GM12875 (cell line): Measurements from ENCODE around the gene PRKCA.
"Not testable (repeated sequence)": the region's sequence is repeated elsewhere in the genome, so short reads cannot be mapped to it uniquely, and the experiment has no call there.

ENCODE experiments used
- H3K4me3 ChIP-seq: one replicate; pipeline ENCODE4 v1.5.1; 2011; ENCODE audit warnings: low read depth, low read length, control low read depth
- TF ChIP-seq, protein P1 (sequence below): IDR thresholded peaks from 2 replicates; pipeline ENCODE4 v1.5.1; 2011; ENCODE audit warnings: low read depth, mild to moderate bottlenecking, control low read depth, inconsistent platforms, low read length, moderate library complexity, borderline replicate concordance; ENCODE audit not compliant: insufficient read depth

Gene PRKCA

DNA sequence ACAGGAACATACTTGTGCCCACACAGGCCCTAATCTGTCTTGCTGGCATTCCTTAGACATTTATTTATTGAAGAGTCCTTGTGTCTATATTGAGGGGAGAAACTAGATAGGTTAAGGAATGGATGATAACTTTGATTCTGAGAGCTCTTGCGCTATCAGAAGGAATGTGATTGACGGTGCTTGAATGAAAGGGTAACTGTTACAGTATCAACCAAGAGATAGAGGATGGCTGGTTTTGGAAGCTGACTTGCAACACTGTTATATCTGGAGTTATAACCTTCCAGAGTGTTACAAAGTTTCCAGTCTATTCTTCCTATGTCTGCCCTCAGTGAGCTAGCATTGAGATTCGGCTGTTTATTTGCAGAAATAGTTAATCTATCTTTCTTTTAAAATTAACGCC lies 36.5 kb downstream of the PRKCA start:
- TF ChIP-seq, protein P1, sequence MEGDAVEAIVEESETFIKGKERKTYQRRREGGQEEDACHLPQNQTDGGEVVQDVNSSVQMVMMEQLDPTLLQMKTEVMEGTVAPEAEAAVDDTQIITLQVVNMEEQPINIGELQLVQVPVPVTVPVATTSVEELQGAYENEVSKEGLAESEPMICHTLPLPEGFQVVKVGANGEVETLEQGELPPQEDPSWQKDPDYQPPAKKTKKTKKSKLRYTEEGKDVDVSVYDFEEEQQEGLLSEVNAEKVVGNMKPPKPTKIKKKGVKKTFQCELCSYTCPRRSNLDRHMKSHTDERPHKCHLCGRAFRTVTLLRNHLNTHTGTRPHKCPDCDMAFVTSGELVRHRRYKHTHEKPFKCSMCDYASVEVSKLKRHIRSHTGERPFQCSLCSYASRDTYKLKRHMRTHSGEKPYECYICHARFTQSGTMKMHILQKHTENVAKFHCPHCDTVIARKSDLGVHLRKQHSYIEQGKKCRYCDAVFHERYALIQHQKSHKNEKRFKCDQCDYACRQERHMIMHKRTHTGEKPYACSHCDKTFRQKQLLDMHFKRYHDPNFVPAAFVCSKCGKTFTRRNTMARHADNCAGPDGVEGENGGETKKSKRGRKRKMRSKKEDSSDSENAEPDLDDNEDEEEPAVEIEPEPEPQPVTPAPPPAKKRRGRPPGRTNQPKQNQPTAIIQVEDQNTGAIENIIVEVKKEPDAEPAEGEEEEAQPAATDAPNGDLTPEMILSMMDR = no peak
- H3K4me3 ChIP-seq = no peak overlapping the region

DNA sequence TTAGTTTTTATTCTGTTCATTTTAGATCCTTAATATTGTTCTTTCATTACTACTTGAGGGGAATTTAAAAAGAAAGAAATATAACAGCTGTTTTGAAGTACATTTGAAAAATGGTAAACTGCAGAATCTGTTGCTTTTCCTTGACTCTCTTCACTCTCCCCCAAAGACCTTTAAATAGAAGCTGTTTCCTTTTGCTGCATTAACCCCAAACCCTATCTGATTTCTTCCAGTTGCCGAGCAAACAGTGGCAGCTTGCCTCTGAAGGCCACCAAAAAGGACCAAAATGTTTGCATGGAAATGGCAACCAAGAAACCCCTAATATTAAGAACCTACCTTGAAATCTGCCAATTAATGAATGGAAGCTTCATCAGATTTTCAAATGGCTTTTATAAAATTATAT lies 37.1 kb downstream of the PRKCA start:
- H3K4me3 ChIP-seq = no peak overlapping the region
- TF ChIP-seq, protein P1 = no peak

DNA sequence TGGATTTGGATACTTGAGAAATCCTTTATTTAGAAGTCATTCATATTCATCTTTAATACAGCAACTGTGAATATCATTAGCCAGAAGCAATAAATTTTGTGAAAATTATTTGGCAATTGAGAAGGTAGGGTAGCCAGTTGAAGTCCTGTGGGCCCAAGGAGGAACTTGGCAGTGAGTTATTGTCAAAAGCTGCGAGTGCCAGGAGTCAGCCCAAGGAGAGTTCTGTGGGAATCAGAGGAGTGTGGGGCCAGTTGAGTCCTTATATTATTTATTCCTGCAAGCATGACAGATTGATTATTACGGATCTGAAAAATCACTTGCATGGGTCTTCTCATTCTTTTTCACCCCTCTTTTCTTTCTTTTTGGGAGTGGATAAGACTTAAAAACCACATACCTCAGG lies 38.3 kb downstream of the PRKCA start:
- TF ChIP-seq, protein P1 = no peak
- no peak overlapping the region for H3K4me3 ChIP-seq

DNA sequence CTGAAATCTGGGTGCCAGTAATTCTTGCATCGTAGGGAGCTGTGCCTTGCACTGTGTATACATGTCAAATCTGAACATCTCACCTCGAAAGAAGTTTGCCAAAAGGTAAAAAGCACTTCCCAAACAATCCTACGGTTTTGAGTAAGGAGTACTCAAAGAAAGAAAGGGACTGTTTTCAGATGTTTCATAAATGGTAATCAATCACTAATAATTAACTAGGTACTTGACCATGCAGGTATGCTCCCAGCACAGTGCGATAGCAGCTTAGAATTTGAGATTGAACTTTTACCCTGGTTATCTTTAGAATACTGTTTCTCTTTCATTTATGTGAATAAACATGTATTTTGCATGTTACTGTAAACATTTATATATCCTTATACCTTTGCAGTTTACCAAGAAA lies 39.0 kb downstream of the PRKCA start:
- H3K4me3 ChIP-seq = no peak overlapping the region
- TF ChIP-seq, protein P1 = no peak

DNA sequence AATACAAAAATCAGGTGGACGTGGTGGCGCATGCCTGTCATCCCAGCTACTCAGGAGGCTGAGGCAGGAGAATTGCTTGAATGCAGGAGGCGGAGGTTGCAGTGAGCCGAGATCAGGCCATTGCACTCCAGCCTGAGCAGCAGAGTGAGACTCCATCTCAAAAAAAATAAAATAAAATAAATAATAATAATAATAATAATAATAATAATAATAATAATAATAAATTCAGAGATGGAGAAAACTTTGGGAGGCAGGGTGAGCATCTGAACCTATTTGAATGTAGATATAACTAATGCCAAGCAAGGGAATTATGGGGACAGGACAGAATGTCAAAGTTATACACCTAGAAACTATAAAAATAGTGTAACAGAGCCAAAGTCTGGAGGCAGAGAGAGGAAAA lies 39.9 kb downstream of the PRKCA start:
- not testable (repeated sequence) for H3K4me3 ChIP-seq

DNA sequence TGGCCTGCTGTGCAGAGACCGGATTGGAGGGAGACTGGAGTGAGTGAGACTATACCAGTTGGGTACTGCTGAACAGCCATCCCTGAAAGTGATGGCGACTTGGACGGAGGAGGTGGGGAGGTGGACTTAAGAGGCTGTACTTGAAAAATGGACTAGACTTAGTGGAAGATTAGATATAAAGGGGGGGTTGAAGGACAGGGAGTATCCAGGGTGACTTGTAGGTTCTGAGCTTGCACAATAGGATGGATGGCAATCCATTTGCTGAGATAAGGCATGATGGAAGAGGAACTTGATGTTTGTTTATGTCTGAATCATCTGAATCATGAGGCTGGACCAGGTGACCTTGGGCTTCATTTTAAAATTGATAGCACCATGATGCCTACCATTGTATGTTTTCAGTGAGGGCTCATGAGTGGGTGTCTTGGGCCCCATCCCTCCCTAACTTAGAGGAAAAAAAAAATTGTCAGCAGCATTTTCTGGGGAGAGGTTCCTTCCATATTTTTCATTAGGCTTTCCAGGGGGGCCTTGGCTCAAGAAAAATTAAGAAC lies 41.2 kb downstream of the PRKCA start:
- TF ChIP-seq, protein P1 = no peak
- H3K4me3 ChIP-seq = no peak overlapping the region

DNA sequence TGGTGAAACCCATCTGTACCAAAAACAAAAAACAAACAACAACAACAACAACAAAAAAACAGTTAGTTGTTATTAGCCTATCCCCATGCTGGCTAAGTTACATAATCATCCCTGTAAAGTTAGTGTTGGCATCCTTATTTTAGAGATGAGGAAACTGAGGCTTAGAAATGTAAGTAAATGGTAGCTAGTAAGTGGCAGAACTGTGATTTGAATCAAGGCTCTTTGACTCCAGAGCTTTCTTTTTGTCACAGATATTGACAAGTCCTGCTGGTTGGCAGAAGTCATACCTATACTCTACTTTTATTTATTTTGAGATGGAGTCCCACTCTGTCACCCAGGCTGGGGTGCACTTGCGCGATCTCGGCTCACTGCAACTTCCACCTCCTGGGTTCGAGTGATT lies 42.1 kb downstream of the PRKCA start:
- TF ChIP-seq, protein P1 = no peak
- no peak overlapping the region for H3K4me3 ChIP-seq

DNA sequence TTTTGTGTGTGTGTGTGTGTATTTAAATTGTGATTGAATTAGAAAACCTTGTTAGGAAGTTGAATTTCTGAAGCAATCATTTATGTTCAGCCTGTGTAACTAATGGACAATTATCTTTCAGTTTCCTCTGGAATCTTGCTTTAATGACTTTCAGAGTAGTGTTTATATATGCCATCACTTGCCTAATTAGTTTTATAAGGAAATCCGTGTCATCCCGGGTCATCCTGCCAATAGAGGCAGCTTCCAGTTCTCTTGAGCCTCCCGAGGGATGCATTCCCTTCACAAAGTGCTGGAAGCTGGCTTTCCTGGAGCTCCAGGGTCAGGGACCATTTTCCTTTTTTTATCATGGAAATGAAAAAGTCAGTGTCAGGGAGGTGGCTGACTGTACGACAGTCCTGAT lies 42.9 kb downstream of the PRKCA start:
- H3K4me3 ChIP-seq = no peak overlapping the region
- TF ChIP-seq, protein P1 = no peak

DNA sequence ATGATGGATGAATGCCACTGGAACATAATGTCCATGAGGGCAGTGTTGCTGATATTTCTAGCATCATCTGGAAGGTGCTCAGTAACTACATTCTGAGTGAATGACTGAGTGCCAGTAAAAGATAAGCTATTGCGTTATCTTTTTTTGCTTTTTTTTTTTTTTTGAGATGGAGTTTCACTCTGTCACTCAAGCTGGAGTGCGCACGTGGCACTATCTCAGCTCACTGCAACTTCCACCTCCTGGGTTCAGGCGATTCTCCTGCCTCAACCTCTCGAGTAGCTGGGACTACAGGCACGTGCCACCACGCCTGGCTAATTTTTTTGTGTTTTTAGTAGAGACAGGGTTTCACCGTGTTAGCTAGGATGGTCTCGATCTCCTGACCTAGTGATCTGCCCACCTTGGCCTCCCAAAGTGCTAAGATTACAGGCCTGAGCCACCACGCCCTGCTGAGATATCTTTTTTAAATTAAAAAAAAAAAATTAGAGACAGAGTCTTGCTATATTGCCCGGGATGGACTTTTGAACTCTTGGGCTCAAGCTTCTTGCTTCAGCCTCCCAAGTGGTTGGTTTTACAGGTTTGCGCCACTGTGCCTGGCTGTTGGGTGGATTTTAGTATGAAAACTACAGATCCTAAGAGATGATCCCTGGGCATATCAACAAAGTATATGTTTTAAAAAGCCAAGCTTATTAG lies 43.7 kb downstream of the PRKCA start:
- H3K4me3 ChIP-seq = not testable (repeated sequence)
